D721Med (cell line): ENCODE data around the gene SPINK1.

Source experiments
- DNase-seq: peaks from one replicate; pipeline ENCODE4 v3.0.0; 2011; ENCODE audit warnings: low spot score; ENCODE audit not compliant: insufficient read length
- FAIRE-seq: peaks from 2 replicates; lab custom pipeline; 2011; peaks lifted over from hg19 to GRCh38; lab: Jason Lieb, UNC
- TF ChIP-seq, protein P1 (sequence below): IDR thresholded peaks from 2 replicates; pipeline ENCODE4 v1.5.1; 2012; ENCODE audit warnings: mild to moderate bottlenecking, control low read depth; ENCODE audit not compliant: insufficient read depth; ENCODE audit errors: missing control alignments

Gene SPINK1

GRCh38 chr5:147784146-147784987 lies 47.1 kb downstream of the SPINK1 start:
- FAIRE-seq (no peak), DNase-seq (no peak)
- TF ChIP-seq, protein P1, sequence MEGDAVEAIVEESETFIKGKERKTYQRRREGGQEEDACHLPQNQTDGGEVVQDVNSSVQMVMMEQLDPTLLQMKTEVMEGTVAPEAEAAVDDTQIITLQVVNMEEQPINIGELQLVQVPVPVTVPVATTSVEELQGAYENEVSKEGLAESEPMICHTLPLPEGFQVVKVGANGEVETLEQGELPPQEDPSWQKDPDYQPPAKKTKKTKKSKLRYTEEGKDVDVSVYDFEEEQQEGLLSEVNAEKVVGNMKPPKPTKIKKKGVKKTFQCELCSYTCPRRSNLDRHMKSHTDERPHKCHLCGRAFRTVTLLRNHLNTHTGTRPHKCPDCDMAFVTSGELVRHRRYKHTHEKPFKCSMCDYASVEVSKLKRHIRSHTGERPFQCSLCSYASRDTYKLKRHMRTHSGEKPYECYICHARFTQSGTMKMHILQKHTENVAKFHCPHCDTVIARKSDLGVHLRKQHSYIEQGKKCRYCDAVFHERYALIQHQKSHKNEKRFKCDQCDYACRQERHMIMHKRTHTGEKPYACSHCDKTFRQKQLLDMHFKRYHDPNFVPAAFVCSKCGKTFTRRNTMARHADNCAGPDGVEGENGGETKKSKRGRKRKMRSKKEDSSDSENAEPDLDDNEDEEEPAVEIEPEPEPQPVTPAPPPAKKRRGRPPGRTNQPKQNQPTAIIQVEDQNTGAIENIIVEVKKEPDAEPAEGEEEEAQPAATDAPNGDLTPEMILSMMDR: no peak

GRCh38 chr5:147782110-147783028 lies 49.1 kb downstream of the SPINK1 start, which contains the start of gene JAKMIP2:
Gene JAKMIP2 (minus strand): TSS chr5:147782728. CDS start chr5:147671806, 110,922 bp downstream.
- FAIRE-seq: no peak
- TF ChIP-seq, protein P1: no peak
- DNase-seq: peak; percentile 25

DNA sequence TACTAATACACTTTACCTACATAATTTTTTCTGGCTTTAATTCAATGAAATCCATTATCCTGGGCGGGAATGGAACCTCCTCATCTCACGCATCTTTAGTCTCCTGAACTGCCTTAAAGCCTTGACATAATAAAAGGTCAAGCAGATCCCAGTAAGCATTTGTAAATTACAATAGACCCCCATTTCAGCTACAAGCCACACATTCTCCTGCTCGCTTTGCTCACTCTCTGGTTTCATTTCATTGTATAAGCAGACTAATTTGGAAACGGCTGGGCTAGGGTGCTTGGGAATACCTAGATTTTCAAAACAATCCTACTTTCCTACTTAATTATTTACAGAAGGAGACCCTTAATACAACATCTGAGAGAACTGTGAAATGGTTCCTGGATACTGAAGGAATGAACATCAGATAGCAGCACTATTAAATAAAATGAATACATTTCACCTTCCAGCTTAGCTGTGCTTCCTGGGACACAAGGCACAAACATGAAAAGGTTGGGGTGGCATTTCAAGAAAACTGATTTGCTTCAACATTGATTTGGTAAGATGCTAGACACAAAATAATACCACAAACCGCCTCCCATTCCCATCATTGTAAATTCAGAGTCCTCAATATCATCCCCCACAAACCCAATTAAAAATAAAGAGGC lies 50.4 kb downstream of the SPINK1 start:
- DNase-seq: no peak
- TF ChIP-seq, protein P1: no peak
- no peak for FAIRE-seq

- TF ChIP-seq, protein P1: no peak
- FAIRE-seq: peak; percentile 70
- DNase-seq: no peak
Observed at GRCh38 chr5:147779694-147780093, 51.8 kb downstream of the SPINK1 start.

DNA sequence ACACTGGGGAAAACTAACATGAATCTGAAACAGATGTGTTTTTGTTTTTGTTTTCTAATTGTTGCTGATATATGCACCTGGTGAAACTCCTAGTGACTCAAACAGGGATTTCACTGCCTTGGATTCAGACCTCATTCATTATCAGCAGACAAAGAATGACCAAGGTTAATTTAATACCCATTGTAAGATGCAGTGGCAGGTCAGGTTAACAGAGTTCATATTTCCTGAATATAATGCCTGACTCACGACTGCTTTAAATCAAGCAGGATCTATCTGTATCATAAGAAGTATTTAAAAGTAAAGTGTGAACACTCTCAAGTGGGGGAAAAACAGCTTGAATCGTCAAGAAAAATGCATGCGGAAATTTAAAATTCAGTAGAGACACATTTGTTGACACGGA lies 54.5 kb downstream of the SPINK1 start:
- FAIRE-seq: peak; percentile 61
- no peak for DNase-seq
- TF ChIP-seq, protein P1: no peak
